T-helper 9 cell (primary cell): ENCODE measurements around the gene NFYC.

ENCODE experiments used
- DNase-seq: peaks from one replicate; pipeline ENCODE4 v3.0.0-alpha.2; 2020

The NFYC gene

DNA sequence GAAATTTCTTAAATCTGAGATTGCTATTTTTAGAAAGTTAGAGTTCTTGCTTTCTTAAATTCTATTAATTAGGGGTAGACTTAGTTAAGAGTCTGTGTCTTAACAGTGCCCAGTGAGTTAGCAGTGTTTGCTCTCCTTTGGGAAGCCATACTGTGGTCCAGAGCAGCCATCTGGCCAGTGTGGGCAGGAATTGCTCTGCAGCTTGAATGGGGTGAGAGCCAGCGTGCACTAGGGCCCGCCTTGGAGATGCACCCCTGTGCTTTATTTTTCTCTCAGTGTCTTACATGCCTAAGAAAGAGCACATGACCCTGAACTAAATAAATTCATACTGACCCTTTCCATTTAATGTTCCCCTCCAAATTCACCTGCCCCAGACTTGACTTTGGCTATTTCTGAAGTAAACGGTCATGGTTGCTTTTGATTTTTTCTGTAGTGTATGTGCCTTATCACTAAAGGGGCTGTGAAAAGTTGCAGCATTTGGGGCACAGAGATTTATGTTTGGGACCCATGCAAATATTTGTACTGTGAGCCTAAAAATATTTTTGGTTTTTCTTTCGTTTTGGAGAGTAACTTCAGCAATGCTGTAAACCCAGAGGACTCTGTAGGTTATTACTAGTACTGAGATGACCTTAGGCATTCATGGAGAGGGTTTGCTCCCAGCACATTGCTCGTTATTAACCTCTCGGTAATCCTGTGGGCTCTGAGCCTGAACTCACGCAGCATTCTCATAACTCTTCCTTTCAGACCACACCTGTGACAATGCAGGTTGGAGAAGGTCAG, 70.8 kb downstream of the NFYC start:
- DNase-seq = no peak

DNA sequence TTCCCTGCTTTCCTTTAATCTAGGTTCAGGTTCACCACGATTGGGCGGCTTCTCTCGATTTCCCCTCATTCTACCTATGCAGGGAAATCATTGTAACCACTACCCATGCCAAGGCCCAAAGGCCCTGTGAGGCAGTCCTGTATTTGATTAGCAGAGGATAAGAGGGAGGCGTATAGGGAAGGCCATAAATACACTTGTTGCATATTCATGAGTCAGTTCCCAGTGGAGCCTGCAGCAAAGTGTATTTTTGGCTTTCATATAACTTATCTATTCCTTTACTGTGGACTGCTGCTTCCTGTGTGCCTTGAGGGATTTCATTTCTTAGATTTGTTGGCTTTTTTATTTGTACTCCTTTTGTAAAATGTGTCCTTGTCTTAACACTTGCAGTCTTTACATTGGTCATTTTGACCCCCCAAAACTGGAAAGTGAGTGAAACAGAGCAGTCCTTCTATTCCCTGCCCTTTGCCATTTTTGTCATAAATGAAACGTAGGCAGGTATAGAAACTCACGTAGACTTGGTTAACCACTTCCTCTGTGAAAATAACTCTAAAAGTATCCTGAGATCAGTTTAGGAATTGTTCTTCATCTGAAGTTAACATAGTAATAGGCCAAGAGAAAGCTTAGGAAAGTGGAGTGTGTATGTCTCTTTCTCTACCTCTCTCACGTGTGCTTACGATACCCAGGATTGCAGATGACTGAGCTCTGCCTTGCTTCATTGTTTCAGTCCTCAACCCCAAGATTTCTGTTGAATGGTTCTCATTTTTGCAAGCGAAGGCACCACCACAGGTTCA, 72.4 kb downstream of the NFYC start:
- no peak for DNase-seq

- DNase-seq = no peak
Observed at GRCh38 chr1:40764981-40765380, 73.5 kb downstream of the NFYC start.

GRCh38 chr1:40766017-40766416, 74.5 kb downstream of the NFYC start:
- DNase-seq = no peak

- no peak for DNase-seq
Observed at GRCh38 chr1:40766560-40766959, 75.1 kb downstream of the NFYC start.

DNA sequence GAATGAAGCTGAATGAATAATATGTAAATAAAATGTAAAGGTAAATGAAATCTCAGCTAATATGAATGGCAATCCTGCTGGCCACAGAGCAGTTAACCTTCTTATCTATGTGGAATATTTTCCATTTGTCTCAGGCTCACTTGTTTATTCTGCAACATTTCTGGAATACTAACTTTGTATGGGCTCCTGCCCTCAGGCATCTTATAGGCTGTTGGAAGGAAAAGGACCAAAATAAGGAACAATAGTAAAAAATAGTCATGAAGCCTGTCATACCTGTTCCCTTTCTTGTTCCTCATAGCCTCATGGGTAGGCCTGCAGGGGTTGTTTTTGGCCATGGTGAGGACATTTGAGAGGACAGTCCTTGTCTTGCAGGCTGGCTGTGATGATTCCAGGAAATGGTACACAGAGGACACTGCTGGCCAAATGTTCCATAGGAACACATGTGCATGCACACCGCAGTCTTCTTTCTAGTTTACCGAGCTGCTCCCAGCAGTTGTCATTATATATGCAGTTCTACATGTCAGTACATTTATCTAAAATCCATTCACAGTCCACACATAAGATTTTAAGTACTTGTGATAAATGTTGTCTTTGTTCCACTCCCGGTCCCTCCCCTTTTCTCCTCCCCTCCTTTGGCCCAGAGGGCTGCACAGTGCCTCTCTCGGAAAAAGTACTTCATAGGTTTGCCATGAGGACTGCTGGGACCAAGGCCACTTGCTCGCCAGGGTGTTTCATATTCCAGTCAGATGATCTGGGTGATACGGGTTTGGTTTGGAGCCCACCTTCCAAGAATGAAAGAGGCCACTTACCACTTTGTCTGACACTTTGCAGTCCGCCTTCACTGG, 76.9 kb downstream of the NFYC start:
- no peak for DNase-seq

GRCh38 chr1:40769815-40770214, 78.3 kb downstream of the NFYC start:
- no peak for DNase-seq

GRCh38 chr1:40770296-40771070, 79.0 kb downstream of the NFYC start:
- no peak for DNase-seq

- DNase-seq = no peak
Observed at GRCh38 chr1:40772146-40772955, 80.8 kb downstream of the NFYC start.

GRCh38 chr1:40773748-40774265, 82.3 kb downstream of the NFYC start:
- no peak for DNase-seq

- DNase-seq = peak; percentile 61
Observed at GRCh38 chr1:40774266-40774998, 82.9 kb downstream of the NFYC start.

GRCh38 chr1:40776236-40777072, 85.0 kb downstream of the NFYC start:
- DNase-seq = no peak

DNA sequence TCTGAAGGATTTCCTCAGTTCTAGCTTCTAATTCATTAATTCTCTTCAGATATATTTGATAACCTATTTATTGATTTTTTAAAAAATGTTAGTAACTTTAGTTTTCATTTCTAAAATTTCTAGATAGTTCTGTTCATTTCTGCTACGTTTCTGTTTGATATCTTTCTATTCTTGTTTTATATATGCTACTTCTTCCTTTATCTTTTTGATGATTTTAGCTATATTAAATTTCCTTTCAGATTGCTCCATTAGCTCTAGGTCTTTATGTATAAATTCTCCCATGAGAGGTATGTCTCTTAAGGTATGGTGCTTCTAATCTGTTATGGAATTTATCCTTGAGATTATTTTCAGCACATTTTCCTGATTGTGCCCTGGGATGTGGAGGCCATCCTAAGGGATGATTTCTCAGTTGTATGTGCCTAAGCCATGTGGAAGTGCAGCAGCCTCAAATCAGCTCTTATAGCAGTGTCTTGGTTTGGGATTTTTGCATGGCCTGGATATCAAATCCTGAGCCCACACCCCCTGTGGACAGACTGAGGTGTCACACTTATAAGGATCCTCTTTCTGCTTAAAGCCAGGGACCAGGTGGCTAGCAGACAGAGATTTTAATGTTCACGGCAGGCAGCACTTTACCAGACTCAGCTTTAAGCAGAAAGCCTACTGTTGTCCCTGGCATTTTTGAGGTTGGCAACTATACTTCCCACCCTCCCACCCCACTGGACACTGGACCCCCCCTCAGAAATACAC, 85.9 kb downstream of the NFYC start:
- no peak for DNase-seq

- no peak for DNase-seq
Observed at GRCh38 chr1:40780678-40781607, 89.4 kb downstream of the NFYC start.

- DNase-seq = no peak
Observed at GRCh38 chr1:40781608-40781971, 90.1 kb downstream of the NFYC start.

DNA sequence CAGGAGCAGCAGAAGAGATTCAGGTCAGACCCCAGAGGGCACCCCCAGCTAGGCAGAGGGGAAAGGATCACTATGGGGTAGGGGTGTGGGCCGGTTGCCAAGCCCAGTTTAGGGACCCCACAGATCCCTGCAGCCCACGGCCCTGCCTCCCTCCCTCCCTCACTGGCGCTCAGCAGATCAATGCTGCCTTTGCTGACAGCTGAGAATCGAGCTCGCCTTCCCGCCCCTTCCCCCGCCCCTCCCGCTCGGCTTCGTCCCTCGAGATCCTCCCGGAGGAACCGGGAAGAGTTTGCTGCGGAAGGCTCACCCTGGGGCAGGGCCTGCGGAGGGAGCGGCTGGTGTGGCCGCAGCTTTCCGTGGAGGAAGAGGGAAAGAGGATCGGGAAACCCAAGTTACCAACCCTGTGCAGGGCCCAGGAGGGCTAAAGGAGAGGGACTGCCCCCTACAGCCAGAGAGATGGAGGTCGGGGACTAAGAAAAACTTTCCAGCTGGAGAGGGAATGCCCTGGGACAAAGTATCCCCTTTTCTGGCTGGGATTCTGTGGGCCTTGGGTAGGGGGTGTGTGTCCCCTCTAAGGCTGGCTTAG, 91.0 kb downstream of the NFYC start:
- DNase-seq = no peak
